ENCODE results near the gene RAF1. TPM values are rescaled to one million over a fixed set of nuclear protein-coding genes. Genes with fewer than 3 reads are reported as not detected.
"Not testable (repeated sequence)": the region's sequence is repeated elsewhere in the genome, so short reads cannot be mapped to it uniquely, and the experiment has no call there.

Gene RAF1
- total RNA-seq, 2 donors from 2014 or later, result 95.4 to 116 TPM

DNA sequence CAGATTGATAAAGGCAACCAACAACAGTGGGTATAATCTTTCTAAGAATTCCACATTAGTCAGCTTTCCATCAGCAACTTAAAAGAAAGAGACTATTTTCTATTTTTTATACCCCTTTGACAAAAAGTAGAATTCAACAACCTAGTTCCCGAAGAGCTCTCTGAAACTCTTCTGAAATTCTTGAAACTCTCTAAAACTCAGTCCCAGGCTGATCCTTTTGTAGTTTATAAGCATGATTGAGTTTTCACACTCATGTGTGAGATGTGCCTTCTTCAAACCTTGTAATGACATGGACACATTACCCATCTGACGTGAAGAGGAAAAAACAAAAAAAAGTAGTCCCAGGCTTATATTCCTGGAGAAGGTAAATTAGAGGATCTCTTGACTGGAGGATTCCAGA is 31.4 kb downstream of the RAF1 start:
- 95% methylated on average over 2 of the region's 2 CpGs; no CpG with 5 or more reads in 1 of the 2 experiments for WGBS, 2 experiments (ENCODE audit: insufficient coverage in 1 of 2, insufficient read length in 1 of 2)
- no peak overlapping the region for H3K9ac ChIP-seq (ENCODE audit: extremely low read depth, low read length, poor library complexity, severe bottlenecking)
- H3K36me3 Mint-ChIP-seq (ENCODE audit: low read depth), result no peaks in the 10 kb centered on the region
- no peak for TF ChIP-seq CTCF (conservative IDR thresholded peaks at IDR 0.05)
- H3K27me3 Mint-ChIP-seq (ENCODE audit: insufficient read depth), result no peaks in the 10 kb centered on the region
- H3K4me3 ChIP-seq (ENCODE audit: low read length), result no peak overlapping the region
- no peak for DNase-seq
- no peak overlapping the region for H3K27ac Mint-ChIP-seq
- no peak overlapping the region for H3K4me3 Mint-ChIP-seq
- H3K4me1 ChIP-seq (ENCODE audit: control insufficient read depth, insufficient read depth, low read length), result peaks cover 8% of the 10 kb centered on the region
- H3K36me3 ChIP-seq (ENCODE audit: control insufficient read depth, insufficient read depth, low read length), result peaks cover 6% of the 10 kb centered on the region
- peaks cover 24% of the 10 kb centered on the region for H3K4me1 Mint-ChIP-seq
- H3K9me3 ChIP-seq (ENCODE audit: control insufficient read depth, low read length), result no peaks in the 10 kb centered on the region
- H3K9me3 Mint-ChIP-seq, result no peaks in the 10 kb centered on the region
- no peaks in the 10 kb centered on the region for H3K27me3 ChIP-seq (ENCODE audit: control insufficient read depth, insufficient read depth, low read length, poor library complexity, severe bottlenecking)
- H3K27ac ChIP-seq (ENCODE audit: low read depth, low read length), result no peak overlapping the region

DNA sequence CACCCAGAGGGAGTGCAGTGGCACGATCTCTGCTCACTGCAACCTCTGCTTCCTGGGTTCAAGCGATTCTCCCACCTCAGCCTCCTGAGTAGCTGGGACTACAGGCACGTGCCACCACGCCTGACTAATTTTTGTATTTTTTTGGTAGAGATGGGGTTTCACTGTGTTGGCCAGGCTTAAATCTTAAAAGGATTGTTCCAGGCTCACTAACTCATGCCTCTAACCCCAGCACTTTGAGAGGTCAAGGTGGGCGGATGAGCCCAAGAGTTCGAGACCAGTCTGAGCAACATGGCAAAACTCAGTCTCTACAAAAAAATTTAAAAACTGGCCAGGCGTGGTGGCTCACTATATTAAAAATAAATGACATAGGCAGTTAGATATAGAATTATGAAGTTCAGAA is 33.1 kb downstream of the RAF1 start:
- H3K4me1 ChIP-seq (ENCODE audit: control insufficient read depth, insufficient read depth, low read length); DNase-seq; H3K27me3 ChIP-seq (ENCODE audit: control insufficient read depth, insufficient read depth, low read length, poor library complexity, severe bottlenecking); H3K27me3 Mint-ChIP-seq (ENCODE audit: insufficient read depth); H3K9me3 ChIP-seq (ENCODE audit: control insufficient read depth, low read length); H3K9ac ChIP-seq (ENCODE audit: extremely low read depth, low read length, poor library complexity, severe bottlenecking); H3K36me3 ChIP-seq (ENCODE audit: control insufficient read depth, insufficient read depth, low read length); H3K9me3 Mint-ChIP-seq; H3K4me3 Mint-ChIP-seq; H3K36me3 Mint-ChIP-seq (ENCODE audit: low read depth); H3K4me3 ChIP-seq (ENCODE audit: low read length): not testable (repeated sequence)
- peaks cover 24% of the 10 kb centered on the region for H3K4me1 Mint-ChIP-seq
- peak overlapping the region; percentile 12 for H3K27ac ChIP-seq (ENCODE audit: low read depth, low read length)
- H3K27ac Mint-ChIP-seq, result peak overlapping the region; percentile 73
- WGBS, 2 experiments (ENCODE audit: insufficient coverage in 1 of 2, insufficient read length in 1 of 2), result 80 to 91% methylated on average over 1 to 7 of the region's 7 CpGs

GRCh38 chr3:12630292-12630691 is 33.6 kb downstream of the RAF1 start:
- no peak for TF ChIP-seq CTCF (conservative IDR thresholded peaks at IDR 0.05)
- Mint-ChIP-seq H3K27ac (peak overlapping the region; percentile 73), H3K9me3 (no peaks in the 10 kb centered on the region), H3K36me3 (ENCODE audit: low read depth) (no peaks in the 10 kb centered on the region), H3K4me3 (no peak overlapping the region), H3K27me3 (ENCODE audit: insufficient read depth) (no peaks in the 10 kb centered on the region), H3K4me1 (peaks cover 24% of the 10 kb centered on the region)
- H3K27me3 ChIP-seq (ENCODE audit: control insufficient read depth, insufficient read depth, low read length, poor library complexity, severe bottlenecking), result no peaks in the 10 kb centered on the region
- no peaks in the 10 kb centered on the region for H3K9me3 ChIP-seq (ENCODE audit: control insufficient read depth, low read length)
- peaks cover 8% of the 10 kb centered on the region for H3K4me1 ChIP-seq (ENCODE audit: control insufficient read depth, insufficient read depth, low read length)
- no peaks in the 10 kb centered on the region for H3K36me3 ChIP-seq (ENCODE audit: control insufficient read depth, insufficient read depth, low read length)
- DNase-seq, result no peak
- H3K4me3 ChIP-seq (ENCODE audit: low read length), result no peak overlapping the region
- H3K27ac ChIP-seq (ENCODE audit: low read depth, low read length), result peak overlapping the region; percentile 12
- 64 to 67% methylated on average over 2 of the region's 2 CpGs for WGBS, 2 experiments (ENCODE audit: insufficient coverage in 1 of 2, insufficient read length in 1 of 2)
- H3K9ac ChIP-seq (ENCODE audit: extremely low read depth, low read length, poor library complexity, severe bottlenecking), result no peak overlapping the region

- Mint-ChIP-seq H3K27ac (no peak overlapping the region), H3K36me3 (ENCODE audit: low read depth) (no peaks in the 10 kb centered on the region), H3K9me3 (no peaks in the 10 kb centered on the region), H3K4me3 (no peak overlapping the region), H3K27me3 (ENCODE audit: insufficient read depth) (no peaks in the 10 kb centered on the region), H3K4me1 (peaks cover 24% of the 10 kb centered on the region)
- Histone ChIP-seq H3K4me3 (ENCODE audit: low read length) (no peak overlapping the region), H3K9ac (ENCODE audit: extremely low read depth, low read length, poor library complexity, severe bottlenecking) (no peak overlapping the region), H3K27ac (ENCODE audit: low read depth, low read length) (no peak overlapping the region), H3K27me3 (ENCODE audit: control insufficient read depth, insufficient read depth, low read length, poor library complexity, severe bottlenecking) (no peaks in the 10 kb centered on the region), H3K4me1 (ENCODE audit: control insufficient read depth, insufficient read depth, low read length) (peaks cover 8% of the 10 kb centered on the region), H3K9me3 (ENCODE audit: control insufficient read depth, low read length) (no peaks in the 10 kb centered on the region), H3K36me3 (ENCODE audit: control insufficient read depth, insufficient read depth, low read length) (no peaks in the 10 kb centered on the region)
- no peak for DNase-seq
- 94 to 100% methylated on average over 4 of the region's 4 CpGs for WGBS, 2 experiments (ENCODE audit: insufficient coverage in 1 of 2, insufficient read length in 1 of 2)
- no peak for TF ChIP-seq CTCF (conservative IDR thresholded peaks at IDR 0.05)
Measured at GRCh38 chr3:12629560-12629959, 34.4 kb downstream of the RAF1 start.

All from endodermal cell (in vitro differentiated cells).